WTC11 (cell line): ENCODE measurements around the gene VSIG10.

ENCODE experiments used
- CTCF ChIP-seq: fragments of 200-600 bp; IDR thresholded peaks from 2 replicates; pipeline ENCODE4 v1.8.0; 2022; ENCODE audit warnings: antibody characterized with exemption
- ZBTB43 ChIP-seq: sonication (generic); formaldehyde crosslinking; IDR thresholded peaks from 2 replicates; pipeline ENCODE4 v1.8.1; 2023; ENCODE audit warnings: mild to moderate bottlenecking, missing genetic modification reagents

GRCh38 chr12:118102070-118102469 is 1.7 kb downstream of the VSIG10 start:
- TF ChIP-seq ZBTB43 (CRISPR knock-in tag) (no peak), CTCF (no peak)
